GM11168 (cell line): ENCODE data around the gene GPI.
"Not testable (repeated sequence)": the region's sequence is repeated elsewhere in the genome, so short reads cannot be mapped to it uniquely, and the experiment has no call there.

Source experiments
- in situ Hi-C: fragments of 300-500 bp; cut with MboI; formaldehyde crosslinking; loops from one replicate; pipeline ENCODE4 v1.12.0; 2022; ENCODE audit warnings: low sequenced_read_pairs; ENCODE audit not compliant: unreplicated experiment

Gene GPI

GRCh38 chr19:34365463-34366401 is 736 bp downstream of the GPI start:
- in situ Hi-C loops = no loop called here

- in situ Hi-C loops = no loop called here
Observed at GRCh38 chr19:34366738-34367623, 2.0 kb downstream of the GPI start.

GRCh38 chr19:34367624-34367957 is 2.6 kb downstream of the GPI start:
- in situ Hi-C loops = no loop called here

GRCh38 chr19:34368338-34368737 is 3.3 kb downstream of the GPI start:
- in situ Hi-C loops = no loop called here

- in situ Hi-C loops = not testable (repeated sequence)
Observed at GRCh38 chr19:34369166-34369565, 4.2 kb downstream of the GPI start.

GRCh38 chr19:34370117-34370516 is 5.1 kb downstream of the GPI start:
- in situ Hi-C loops = no loop called here

- in situ Hi-C loops = no loop called here
Observed at GRCh38 chr19:34370983-34371382, 6.0 kb downstream of the GPI start.

GRCh38 chr19:34373601-34374288 is 8.7 kb downstream of the GPI start:
- in situ Hi-C loops = no loop called here

- in situ Hi-C loops = no loop called here
Observed at GRCh38 chr19:34375598-34375997, 10.6 kb downstream of the GPI start.

GRCh38 chr19:34380639-34381241 is 15.7 kb downstream of the GPI start:
- in situ Hi-C loops = no loop called here

GRCh38 chr19:34381399-34382251 is 16.6 kb downstream of the GPI start:
- in situ Hi-C loops = no loop called here

GRCh38 chr19:34382471-34382870 is 17.5 kb downstream of the GPI start:
- in situ Hi-C loops = no loop called here

- in situ Hi-C loops = no loop called here
Observed at GRCh38 chr19:34383599-34383998, 18.6 kb downstream of the GPI start.

- in situ Hi-C loops = no loop called here
Observed at GRCh38 chr19:34386645-34387445, 21.8 kb downstream of the GPI start.

GRCh38 chr19:34387446-34387810 is 22.4 kb downstream of the GPI start:
- in situ Hi-C loops = no loop called here

- in situ Hi-C loops = not testable (repeated sequence)
Observed at GRCh38 chr19:34388745-34389144, 23.7 kb downstream of the GPI start.

GRCh38 chr19:34391813-34392212 is 26.8 kb downstream of the GPI start:
- in situ Hi-C loops = no loop called here

- in situ Hi-C loops = no loop called here
Observed at GRCh38 chr19:34393031-34393430, 28.0 kb downstream of the GPI start.

- in situ Hi-C loops = no loop called here
Observed at GRCh38 chr19:34393629-34394028, 28.6 kb downstream of the GPI start.
